ENCODE results near the gene COMMD3.

Gene COMMD3

DNA sequence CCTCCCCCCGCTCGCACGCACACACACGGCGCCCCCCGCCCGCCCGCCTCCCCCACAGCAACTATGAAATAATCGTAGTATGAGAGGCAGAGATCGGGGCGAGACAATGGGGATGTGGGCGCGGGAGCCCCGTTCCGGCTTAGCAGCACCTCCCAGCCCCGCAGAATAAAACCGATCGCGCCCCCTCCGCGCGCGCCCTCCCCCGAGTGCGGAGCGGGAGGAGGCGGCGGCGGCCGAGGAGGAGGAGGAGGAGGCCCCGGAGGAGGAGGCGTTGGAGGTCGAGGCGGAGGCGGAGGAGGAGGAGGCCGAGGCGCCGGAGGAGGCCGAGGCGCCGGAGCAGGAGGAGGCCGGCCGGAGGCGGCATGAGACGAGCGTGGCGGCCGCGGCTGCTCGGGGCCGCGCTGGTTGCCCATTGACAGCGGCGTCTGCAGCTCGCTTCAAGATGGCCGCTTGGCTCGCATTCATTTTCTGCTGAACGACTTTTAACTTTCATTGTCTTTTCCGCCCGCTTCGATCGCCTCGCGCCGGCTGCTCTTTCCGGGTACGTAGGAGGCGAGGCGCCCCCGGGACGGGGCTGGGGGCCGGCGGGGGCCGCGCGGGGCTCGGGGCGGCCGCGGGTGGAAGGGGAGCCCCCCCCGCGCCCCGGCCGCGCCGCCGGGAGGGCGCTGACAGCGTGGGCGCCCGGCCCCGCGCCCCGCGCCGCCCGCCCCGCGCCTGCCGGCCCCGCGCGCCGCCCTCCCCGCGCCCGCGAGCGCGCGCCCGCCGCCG is 5.2 kb downstream of the COMMD3 start:
- peak overlapping the region; percentile 56 for H3K4me3 ChIP-seq (ENCODE audit: low read length)
- no peaks in the 10 kb centered on the region for H3K9me3 ChIP-seq (ENCODE audit: control insufficient read depth, low read length)
- peaks cover 33% of the 10 kb centered on the region for H3K27me3 ChIP-seq (ENCODE audit: control insufficient read depth, insufficient read depth, low read length)
- peak overlapping the region; percentile 89 for H3K9ac ChIP-seq (ENCODE audit: low read length)
- H3K4me1 ChIP-seq (ENCODE audit: control insufficient read depth, insufficient read depth, low read length) = peaks cover 20% of the 10 kb centered on the region
- H3K36me3 ChIP-seq (ENCODE audit: control insufficient read depth, insufficient read depth, low read length) = no peaks in the 10 kb centered on the region

DNA sequence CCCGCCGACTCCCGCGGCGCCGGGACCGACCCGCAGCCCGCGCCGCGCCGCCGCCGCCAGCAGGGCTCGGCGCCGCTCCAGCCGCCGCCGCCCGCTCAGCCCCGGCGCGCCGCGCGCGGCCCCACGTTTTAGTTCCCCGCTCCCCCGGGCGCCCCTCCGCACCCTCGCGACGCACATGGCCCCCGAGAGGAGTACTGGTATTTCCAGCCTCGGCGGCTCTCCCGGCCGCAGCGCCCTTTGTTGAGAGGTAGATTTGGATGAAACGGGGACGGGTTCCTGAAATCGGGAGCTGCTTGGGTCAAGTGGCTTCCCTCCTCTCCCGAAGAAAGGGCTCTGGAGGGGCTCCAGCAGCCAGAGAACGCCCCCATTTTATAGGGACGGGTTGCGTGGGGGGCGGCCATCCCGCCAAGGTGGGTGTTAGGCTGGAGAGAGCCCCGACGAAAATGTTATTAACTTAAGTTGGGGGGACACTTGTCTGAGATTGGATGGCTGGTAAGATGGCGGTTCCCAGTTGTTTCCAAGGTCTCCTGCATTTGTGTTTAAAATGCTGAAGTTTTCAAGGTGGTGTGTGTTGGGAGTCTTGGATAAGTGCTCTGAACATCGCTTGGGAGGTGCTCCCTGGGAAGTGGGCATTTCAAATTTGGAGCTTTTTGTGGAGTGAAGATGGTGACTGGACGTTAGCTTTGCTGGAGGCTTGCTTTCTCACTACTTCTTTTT is 5.9 kb downstream of the COMMD3 start:
- Histone ChIP-seq H3K4me3 (ENCODE audit: low read length) (peak overlapping the region; percentile 40), H3K9ac (ENCODE audit: low read length) (peak overlapping the region; percentile 62), H3K27me3 (ENCODE audit: control insufficient read depth, insufficient read depth, low read length) (peaks cover 33% of the 10 kb centered on the region), H3K4me1 (ENCODE audit: control insufficient read depth, insufficient read depth, low read length) (peaks cover 19% of the 10 kb centered on the region), H3K36me3 (ENCODE audit: control insufficient read depth, insufficient read depth, low read length) (no peaks in the 10 kb centered on the region), H3K9me3 (ENCODE audit: control insufficient read depth, low read length) (no peaks in the 10 kb centered on the region)

DNA sequence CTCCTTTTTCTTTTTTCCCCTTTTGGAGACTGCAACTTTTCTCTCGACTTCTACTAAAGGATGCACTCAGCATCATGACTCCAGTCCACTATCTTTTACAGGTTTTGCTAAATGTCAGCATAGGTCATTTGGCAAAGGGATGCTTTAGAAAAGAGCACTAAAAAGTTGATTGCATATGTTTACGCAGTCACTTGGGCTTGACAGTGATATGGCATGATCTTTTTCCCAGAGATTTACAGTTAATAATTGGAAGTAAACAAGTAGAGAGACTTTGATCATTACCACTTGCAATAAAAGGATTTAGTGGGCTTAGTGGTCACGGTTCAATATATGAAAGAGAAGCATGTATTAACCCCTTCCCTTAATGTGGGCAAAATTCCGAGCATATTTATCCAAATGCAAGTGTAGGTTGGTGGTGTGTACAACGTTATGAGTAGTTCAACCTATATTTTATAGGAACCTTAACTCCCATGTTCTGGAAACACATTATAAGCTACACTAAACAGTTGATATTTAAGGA is 6.5 kb downstream of the COMMD3 start:
- Histone ChIP-seq H3K36me3 (ENCODE audit: control insufficient read depth, insufficient read depth, low read length) (no peaks in the 10 kb centered on the region), H3K9me3 (ENCODE audit: control insufficient read depth, low read length) (no peaks in the 10 kb centered on the region), H3K9ac (ENCODE audit: low read length) (peak overlapping the region; percentile 62), H3K4me1 (ENCODE audit: control insufficient read depth, insufficient read depth, low read length) (peaks cover 16% of the 10 kb centered on the region), H3K4me3 (ENCODE audit: low read length) (peak overlapping the region; percentile 40), H3K27me3 (ENCODE audit: control insufficient read depth, insufficient read depth, low read length) (peaks cover 33% of the 10 kb centered on the region)

DNA sequence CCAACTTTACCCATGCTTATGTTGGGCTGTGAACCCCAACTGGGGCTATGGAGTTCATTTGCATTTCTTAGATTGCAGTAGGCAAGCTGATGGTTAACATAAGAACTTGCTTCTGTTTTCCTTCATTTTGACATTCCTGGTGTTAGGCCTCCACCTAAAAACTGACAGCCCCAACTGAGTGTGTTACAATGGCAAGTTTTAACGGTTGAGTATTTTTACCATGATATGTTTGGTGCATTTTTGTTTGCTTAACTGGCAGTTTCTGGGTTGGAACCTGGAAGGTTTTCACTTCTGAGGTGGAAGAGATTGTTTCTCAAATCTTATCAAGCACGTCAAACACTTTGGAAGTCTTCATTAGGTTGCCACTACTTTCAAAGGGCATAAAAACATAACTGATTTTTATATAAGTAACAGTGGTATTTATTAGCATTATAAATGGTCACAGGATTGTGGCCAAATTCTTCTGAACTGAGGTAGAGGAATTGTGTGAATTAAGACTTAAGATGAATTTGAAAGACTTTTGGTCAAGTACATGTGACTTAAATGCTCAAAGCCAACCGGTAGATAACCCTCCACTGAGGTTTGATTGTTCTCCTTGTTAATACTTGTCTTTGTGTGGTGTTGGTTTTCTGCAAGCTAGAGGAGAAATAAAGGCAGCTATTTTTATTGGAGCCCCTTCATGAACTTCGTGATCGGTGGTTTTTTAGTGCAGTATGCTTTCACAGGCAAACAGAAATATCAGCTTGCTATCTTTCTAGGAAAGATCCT is 7.5 kb downstream of the COMMD3 start:
- no peaks in the 10 kb centered on the region for H3K36me3 ChIP-seq (ENCODE audit: control insufficient read depth, insufficient read depth, low read length)
- H3K9me3 ChIP-seq (ENCODE audit: control insufficient read depth, low read length) = no peaks in the 10 kb centered on the region
- no peak overlapping the region for H3K4me3 ChIP-seq (ENCODE audit: low read length)
- peaks cover 33% of the 10 kb centered on the region for H3K27me3 ChIP-seq (ENCODE audit: control insufficient read depth, insufficient read depth, low read length)
- H3K9ac ChIP-seq (ENCODE audit: low read length) = no peak overlapping the region
- H3K4me1 ChIP-seq (ENCODE audit: control insufficient read depth, insufficient read depth, low read length) = peaks cover 16% of the 10 kb centered on the region

DNA sequence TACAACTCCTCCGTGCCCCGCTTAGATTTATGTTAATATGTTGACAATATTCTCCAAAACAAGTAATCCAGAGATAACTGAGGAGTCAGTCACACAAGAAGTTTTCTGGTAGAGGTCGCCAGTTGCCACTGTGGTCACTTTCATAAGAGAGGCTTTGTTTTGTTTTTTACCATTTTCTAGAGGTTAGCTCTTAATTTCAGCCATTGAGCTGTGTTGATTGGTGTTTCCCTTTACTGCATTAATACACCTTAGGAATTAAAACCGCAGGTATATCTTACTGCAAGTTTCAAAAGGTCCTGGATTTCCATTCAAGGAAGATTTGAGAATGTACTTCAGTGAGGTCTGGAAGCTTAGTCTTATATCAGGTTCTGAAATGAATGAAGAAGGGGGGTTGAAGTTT is 8.2 kb downstream of the COMMD3 start:
- peaks cover 33% of the 10 kb centered on the region for H3K27me3 ChIP-seq (ENCODE audit: control insufficient read depth, insufficient read depth, low read length)
- peaks cover 16% of the 10 kb centered on the region for H3K4me1 ChIP-seq (ENCODE audit: control insufficient read depth, insufficient read depth, low read length)
- no peaks in the 10 kb centered on the region for H3K9me3 ChIP-seq (ENCODE audit: control insufficient read depth, low read length)
- H3K36me3 ChIP-seq (ENCODE audit: control insufficient read depth, insufficient read depth, low read length) = no peaks in the 10 kb centered on the region
- H3K4me3 ChIP-seq (ENCODE audit: low read length) = no peak overlapping the region
- no peak overlapping the region for H3K9ac ChIP-seq (ENCODE audit: low read length)

DNA sequence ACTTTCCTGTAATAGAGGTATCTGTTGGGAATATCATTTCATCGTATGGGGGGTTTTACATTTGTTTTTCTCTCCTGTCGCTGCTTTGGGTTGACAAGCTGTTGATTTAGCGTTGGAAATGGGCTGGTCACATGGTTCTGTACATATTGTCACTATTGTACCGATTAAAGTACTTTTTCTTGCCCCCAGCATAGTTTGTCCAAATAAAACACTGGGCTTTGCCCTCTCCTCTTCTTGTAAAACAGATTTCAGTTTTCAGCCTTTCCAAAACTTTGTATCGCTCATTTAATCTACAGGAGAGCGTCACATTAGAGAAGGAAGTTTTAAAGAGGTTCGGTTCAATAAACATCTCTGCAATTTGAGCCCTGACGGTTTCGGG is 8.7 kb downstream of the COMMD3 start:
- Histone ChIP-seq H3K27me3 (ENCODE audit: control insufficient read depth, insufficient read depth, low read length) (peaks cover 33% of the 10 kb centered on the region), H3K4me1 (ENCODE audit: control insufficient read depth, insufficient read depth, low read length) (peaks cover 14% of the 10 kb centered on the region), H3K9me3 (ENCODE audit: control insufficient read depth, low read length) (no peaks in the 10 kb centered on the region), H3K9ac (ENCODE audit: low read length) (no peak overlapping the region), H3K4me3 (ENCODE audit: low read length) (peak overlapping the region; percentile 16), H3K36me3 (ENCODE audit: control insufficient read depth, insufficient read depth, low read length) (no peaks in the 10 kb centered on the region)

DNA sequence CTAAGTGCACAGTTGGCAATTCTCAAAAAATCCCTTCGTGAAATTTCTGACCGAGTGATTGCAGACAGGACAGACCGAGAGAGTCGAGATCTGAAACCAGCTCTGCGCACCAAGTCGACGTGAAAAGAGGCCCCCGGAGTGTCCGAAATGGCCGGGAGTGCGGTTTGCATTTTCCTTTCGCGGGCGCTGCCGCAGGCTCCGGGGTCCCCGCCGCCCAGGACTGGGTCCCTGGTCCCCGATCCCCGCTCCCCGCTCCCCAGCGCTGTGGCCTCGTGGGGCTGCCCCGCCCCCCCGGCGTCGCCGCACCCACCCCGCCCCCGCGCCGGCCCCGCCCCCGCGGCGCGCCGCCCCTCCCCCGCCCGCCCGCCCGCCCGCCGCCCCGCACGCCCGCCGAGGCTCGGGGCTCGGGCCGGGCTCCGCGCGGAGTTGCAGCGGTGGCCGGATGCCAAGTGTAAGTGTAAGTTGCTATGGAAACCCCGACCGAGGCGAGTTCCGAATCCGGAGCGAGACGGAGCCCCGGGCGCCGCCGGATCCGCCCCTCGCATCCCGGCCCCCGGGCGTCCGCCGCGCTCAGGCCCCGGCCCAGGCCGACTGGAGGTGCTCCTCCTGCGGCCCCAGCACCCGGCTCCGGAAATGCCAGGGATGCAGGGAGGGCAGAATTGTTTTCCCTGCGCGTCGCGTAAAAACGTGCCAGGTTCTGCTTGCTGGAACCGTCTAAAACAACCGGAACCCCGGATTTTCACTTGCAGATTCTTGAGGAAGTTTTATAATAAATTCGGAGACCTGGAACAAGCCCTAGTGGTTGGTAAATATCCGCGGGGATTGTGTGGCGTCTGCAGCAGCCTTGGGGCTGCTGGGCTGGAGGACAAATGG is 9.3 kb downstream of the COMMD3 start:
- peak overlapping the region; percentile 16 for H3K4me3 ChIP-seq (ENCODE audit: low read length)
- no peaks in the 10 kb centered on the region for H3K36me3 ChIP-seq (ENCODE audit: control insufficient read depth, insufficient read depth, low read length)
- peaks cover 33% of the 10 kb centered on the region for H3K27me3 ChIP-seq (ENCODE audit: control insufficient read depth, insufficient read depth, low read length)
- no peaks in the 10 kb centered on the region for H3K9me3 ChIP-seq (ENCODE audit: control insufficient read depth, low read length)
- H3K9ac ChIP-seq (ENCODE audit: low read length) = no peak overlapping the region
- H3K4me1 ChIP-seq (ENCODE audit: control insufficient read depth, insufficient read depth, low read length) = peaks cover 11% of the 10 kb centered on the region

DNA sequence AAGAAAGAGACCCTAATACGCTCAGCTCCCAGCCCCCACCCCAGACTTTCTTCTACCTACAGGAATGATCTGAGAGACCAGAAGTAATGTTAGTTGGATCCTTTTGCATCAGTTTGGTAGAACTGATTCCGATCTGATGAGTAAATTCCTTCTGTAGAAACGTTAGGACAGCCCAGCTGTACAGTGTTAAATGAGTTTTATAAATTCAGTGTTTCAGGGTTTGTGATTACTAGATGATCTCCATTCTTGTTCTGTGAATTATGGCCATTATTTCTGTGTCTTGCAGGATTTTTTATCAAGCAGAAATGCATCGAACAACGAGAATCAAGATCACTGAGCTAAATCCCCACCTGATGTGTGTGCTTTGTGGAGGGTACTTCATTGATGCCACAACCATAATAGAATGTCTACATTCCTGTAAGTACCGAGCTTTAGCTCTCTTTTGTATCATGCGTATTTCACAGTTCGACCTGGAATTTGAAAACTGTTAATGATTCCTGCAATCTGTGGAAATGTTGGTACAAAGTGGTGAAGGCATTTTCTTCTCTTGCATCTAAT is 10.0 kb downstream of the COMMD3 start:
- Histone ChIP-seq H3K9me3 (ENCODE audit: control insufficient read depth, low read length) (no peaks in the 10 kb centered on the region), H3K9ac (ENCODE audit: low read length) (no peak overlapping the region), H3K36me3 (ENCODE audit: control insufficient read depth, insufficient read depth, low read length) (no peaks in the 10 kb centered on the region)

DNA sequence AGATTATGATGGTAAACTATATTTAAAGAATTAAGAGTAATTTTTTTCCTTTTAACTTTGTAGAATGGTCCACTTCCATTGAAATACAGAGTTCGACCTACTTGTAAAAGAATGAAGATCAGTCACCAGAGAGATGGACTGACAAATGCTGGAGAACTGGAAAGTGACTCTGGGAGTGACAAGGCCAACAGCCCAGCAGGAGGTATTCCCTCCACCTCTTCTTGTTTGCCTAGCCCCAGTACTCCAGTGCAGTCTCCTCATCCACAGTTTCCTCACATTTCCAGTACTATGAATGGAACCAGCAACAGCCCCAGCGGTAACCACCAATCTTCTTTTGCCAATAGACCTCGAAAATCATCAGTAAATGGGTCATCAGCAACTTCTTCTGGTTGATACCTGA is 13.0 kb downstream of the COMMD3 start:
- Histone ChIP-seq H3K4me3 (ENCODE audit: low read length) (no peak overlapping the region), H3K9me3 (ENCODE audit: control insufficient read depth, low read length) (no peaks in the 10 kb centered on the region), H3K27me3 (ENCODE audit: control insufficient read depth, insufficient read depth, low read length) (peaks cover 23% of the 10 kb centered on the region), H3K9ac (ENCODE audit: low read length) (no peak overlapping the region), H3K4me1 (ENCODE audit: control insufficient read depth, insufficient read depth, low read length) (peaks cover 12% of the 10 kb centered on the region), H3K36me3 (ENCODE audit: control insufficient read depth, insufficient read depth, low read length) (no peaks in the 10 kb centered on the region)

More for the DNA sequence above, 10.0 kb downstream of the COMMD3 start:
- Histone ChIP-seq H3K4me3 (ENCODE audit: low read length) (no peak overlapping the region), H3K4me1 (ENCODE audit: control insufficient read depth, insufficient read depth, low read length) (peaks cover 11% of the 10 kb centered on the region), H3K27me3 (ENCODE audit: control insufficient read depth, insufficient read depth, low read length) (peaks cover 33% of the 10 kb centered on the region)

DNA sequence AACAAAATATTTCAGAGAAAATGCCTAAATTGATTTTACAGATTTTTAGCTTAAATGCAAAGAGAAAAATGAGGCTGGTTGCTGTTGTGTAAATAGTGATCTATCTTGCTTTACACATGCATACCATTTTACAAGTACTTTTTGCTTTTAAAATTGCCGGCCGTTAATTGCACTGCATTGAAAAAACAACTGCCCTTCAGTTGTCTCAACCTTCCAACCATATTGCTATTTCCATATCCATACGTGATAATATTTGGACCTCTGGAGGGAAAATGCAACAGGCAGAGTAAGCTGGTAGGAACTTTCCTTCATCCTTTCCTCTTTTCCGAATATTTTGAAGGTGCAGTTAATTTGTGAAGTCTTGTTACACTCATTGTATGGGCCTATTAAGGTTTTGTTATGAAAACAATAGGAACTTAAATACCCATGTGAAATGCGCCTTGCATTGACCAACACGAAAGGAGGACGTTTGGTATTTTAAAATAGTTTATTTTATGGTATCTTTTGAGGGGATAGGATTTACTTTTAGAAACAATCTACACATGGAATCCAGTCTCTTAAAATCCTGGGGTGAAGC is 16.0 kb downstream of the COMMD3 start:
- Histone ChIP-seq H3K27me3 (ENCODE audit: control insufficient read depth, insufficient read depth, low read length) (peaks cover 44% of the 10 kb centered on the region), H3K9me3 (ENCODE audit: control insufficient read depth, low read length) (peaks cover 5% of the 10 kb centered on the region), H3K9ac (ENCODE audit: low read length) (no peak overlapping the region), H3K4me1 (ENCODE audit: control insufficient read depth, insufficient read depth, low read length) (peaks cover 25% of the 10 kb centered on the region), H3K36me3 (ENCODE audit: control insufficient read depth, insufficient read depth, low read length) (no peaks in the 10 kb centered on the region), H3K4me3 (ENCODE audit: low read length) (no peak overlapping the region)

Measured in mucosa of stomach (tissue), 1 donor.